ENCODE results near the gene FAIM2. TPM values are rescaled to one million over a fixed set of nuclear protein-coding genes. Genes with fewer than 3 reads are reported as not detected.

Gene FAIM2
- total RNA-seq, 1 experiment from 2014 or later = 0.09 TPM

DNA sequence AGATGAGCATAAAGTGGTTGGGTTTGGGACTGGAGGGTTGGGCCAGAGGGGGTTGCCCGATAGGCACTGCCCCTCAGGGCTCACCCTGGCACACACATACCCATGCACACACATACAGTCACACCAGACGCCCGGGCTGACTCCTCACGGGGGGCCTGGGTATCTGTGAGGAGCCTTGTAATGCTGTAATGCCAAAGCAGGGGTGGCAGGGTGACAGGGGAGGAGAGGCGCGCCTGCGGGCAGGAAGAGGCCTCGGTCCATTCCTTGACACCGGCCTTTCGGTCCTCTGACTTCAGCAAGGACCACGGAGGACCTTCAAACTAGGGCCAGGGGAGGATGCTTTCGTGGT, 375 bp downstream of the FAIM2 start:
- Histone ChIP-seq H3K4me3 (ENCODE audit: low read depth, low read length) (no peak overlapping the region), H3K36me3 (ENCODE audit: control insufficient read depth, insufficient read depth, low read length) (no peaks in the 10 kb centered on the region), H3K4me1 (no peaks in the 10 kb centered on the region), H3K27me3 (replicated peaks; ENCODE audit: control insufficient read depth, insufficient read depth, low read length) (no peaks in the 10 kb centered on the region), H3K9me3 (no peaks in the 10 kb centered on the region)
- Mint-ChIP-seq H3K4me3 (ENCODE audit: unreplicated experiment) (no peak overlapping the region), H3K4me1 (ENCODE audit: low read depth, unreplicated experiment) (peaks cover 7% of the 10 kb centered on the region), H3K27me3 (ENCODE audit: insufficient read depth, unreplicated experiment) (no peaks in the 10 kb centered on the region), H3K27ac (ENCODE audit: unreplicated experiment) (no peak overlapping the region), H3K9me3 (ENCODE audit: unreplicated experiment) (no peaks in the 10 kb centered on the region), H3K36me3 (ENCODE audit: insufficient read depth, unreplicated experiment) (peaks cover 7% of the 10 kb centered on the region)
- ChIA-PET CTCF (no interaction called here), POLR2A (no interaction called here)
- BruUV-seq (replicated peaks) = no TSS peak
- TF ChIP-seq CTCF (IDR thresholded peaks at IDR 0.05; ENCODE audit: insufficient read depth in 1 of 2, low read depth in 1 of 2, low read length in 1 of 2, severe bottlenecking in 1 of 2, unreplicated experiment in 1 of 2) = no peak
- no peak for DNase-seq
- intact Hi-C loops (cut with micrococcal nuclease; ENCODE audit: unreplicated experiment) = loop anchor here (5.0 kb wide), 1 partner anchor 36 kb away; no protein-coding TSS in a partner anchor

GRCh38 chr12:49902399-49903350, 1.0 kb downstream of the FAIM2 start:
- H3K4me3 Mint-ChIP-seq (ENCODE audit: unreplicated experiment) = no peak overlapping the region
- Histone ChIP-seq H3K4me3 (ENCODE audit: low read depth, low read length) (no peak overlapping the region), H3K27me3 (replicated peaks; ENCODE audit: control insufficient read depth, insufficient read depth, low read length) (no peaks in the 10 kb centered on the region), H3K9me3 (no peaks in the 10 kb centered on the region), H3K36me3 (ENCODE audit: control insufficient read depth, insufficient read depth, low read length) (no peaks in the 10 kb centered on the region), H3K4me1 (no peaks in the 10 kb centered on the region)
- ChIA-PET CTCF (no interaction called here), POLR2A (no interaction called here)
- no peak for DNase-seq
- no peaks in the 10 kb centered on the region for H3K9me3 Mint-ChIP-seq (ENCODE audit: unreplicated experiment)
- H3K36me3 Mint-ChIP-seq (ENCODE audit: insufficient read depth, unreplicated experiment) = peaks cover 7% of the 10 kb centered on the region
- BruUV-seq (replicated peaks) = no TSS peak
- intact Hi-C loops (cut with micrococcal nuclease; ENCODE audit: unreplicated experiment) = loop anchor here (5.0 kb wide), 1 partner anchor 35 kb away; no protein-coding TSS in a partner anchor
- H3K27me3 Mint-ChIP-seq (ENCODE audit: insufficient read depth, unreplicated experiment) = no peaks in the 10 kb centered on the region
- no peak for TF ChIP-seq CTCF (IDR thresholded peaks at IDR 0.05; ENCODE audit: insufficient read depth in 1 of 2, low read depth in 1 of 2, low read length in 1 of 2, severe bottlenecking in 1 of 2, unreplicated experiment in 1 of 2)
- peaks cover 7% of the 10 kb centered on the region for H3K4me1 Mint-ChIP-seq (ENCODE audit: low read depth, unreplicated experiment)
- H3K27ac Mint-ChIP-seq (ENCODE audit: unreplicated experiment) = no peak overlapping the region

DNA sequence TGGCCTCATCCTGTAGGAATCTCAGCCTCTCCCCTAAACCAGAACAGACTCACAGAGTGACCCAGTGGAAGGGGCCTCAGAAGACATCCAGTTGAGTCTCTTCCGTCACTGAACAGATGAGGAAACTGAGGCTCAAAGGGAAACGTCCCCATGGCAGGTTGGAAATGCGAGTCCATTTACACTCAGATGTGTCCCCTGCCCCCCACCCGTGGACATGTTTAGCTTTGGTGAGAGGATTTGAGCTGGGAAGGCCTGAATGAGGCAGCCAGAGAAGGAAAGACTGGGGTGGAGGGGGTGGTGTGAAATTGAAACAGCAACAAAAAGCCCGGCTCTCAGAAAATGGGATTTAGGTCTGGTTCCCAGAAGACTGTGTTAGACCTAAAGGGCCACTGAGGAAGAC, 1.7 kb downstream of the FAIM2 start:
- H3K27me3 Mint-ChIP-seq (ENCODE audit: insufficient read depth, unreplicated experiment) = no peaks in the 10 kb centered on the region
- intact Hi-C loops (cut with micrococcal nuclease; ENCODE audit: unreplicated experiment) = loop anchor here (5.0 kb wide), 1 partner anchor 35 kb away; no protein-coding TSS in a partner anchor
- no peaks in the 10 kb centered on the region for H3K9me3 Mint-ChIP-seq (ENCODE audit: unreplicated experiment)
- peaks cover 7% of the 10 kb centered on the region for H3K4me1 Mint-ChIP-seq (ENCODE audit: low read depth, unreplicated experiment)
- TF ChIP-seq CTCF (IDR thresholded peaks at IDR 0.05; ENCODE audit: insufficient read depth in 1 of 2, low read depth in 1 of 2, low read length in 1 of 2, severe bottlenecking in 1 of 2, unreplicated experiment in 1 of 2) = no peak
- no peak for DNase-seq
- ChIA-PET CTCF (no interaction called here), POLR2A (no interaction called here)
- Histone ChIP-seq H3K36me3 (ENCODE audit: control insufficient read depth, insufficient read depth, low read length) (no peaks in the 10 kb centered on the region), H3K4me1 (no peaks in the 10 kb centered on the region), H3K9me3 (no peaks in the 10 kb centered on the region), H3K4me3 (ENCODE audit: low read depth, low read length) (no peak overlapping the region), H3K27me3 (replicated peaks; ENCODE audit: control insufficient read depth, insufficient read depth, low read length) (no peaks in the 10 kb centered on the region)
- no peak overlapping the region for H3K4me3 Mint-ChIP-seq (ENCODE audit: unreplicated experiment)
- H3K27ac Mint-ChIP-seq (ENCODE audit: unreplicated experiment) = no peak overlapping the region
- no TSS peak for BruUV-seq (replicated peaks)
- H3K36me3 Mint-ChIP-seq (ENCODE audit: insufficient read depth, unreplicated experiment) = peaks cover 7% of the 10 kb centered on the region

Measured in Caco-2 (cell line).